H1 (cell line): ENCODE measurements around the gene CFAP92. TPM values are rescaled to one million over a fixed set of nuclear protein-coding genes. Genes with fewer than 3 reads are reported as not detected.

Experiments
- RAD21 ChIP-seq, 2 experiments: IDR thresholded peaks in 1 of 2; conservative IDR thresholded peaks in 1 of 2; 2 replicates each; pipeline ENCODE4 v1.6.1; 2011; ENCODE audit warnings: low read depth in 2 of 2, low read length in 2 of 2, improper control_type of control experiment in 1 of 2, inconsistent platforms in 1 of 2, mild to moderate bottlenecking in 1 of 2, moderate library complexity in 1 of 2
- SRF ChIP-seq: IDR thresholded peaks from 2 replicates; pipeline ENCODE4 v1.6.1; 2011; ENCODE audit warnings: mild to moderate bottlenecking, low read depth, low read length, moderate library complexity
- TAF7 ChIP-seq: optimal IDR thresholded peaks from 2 replicates; pipeline ENCODE3; 2011; ENCODE audit warnings: low read depth, mild to moderate bottlenecking, inconsistent platforms, low read length, moderate library complexity, borderline replicate concordance
- polyA plus RNA-seq, 7 experiments: library from polyadenylated mRNA; depleted of rRNA in 3 of 7; stranded (reverse) in 5 of 7; unstranded in 2 of 7; fragments of >200 nt in 5 of 7; fragments of 200-250 nt in 2 of 7; gene quantifications; 1 replicate in 5 of 7; 2 replicates in 1 of 7; 4 replicates in 1 of 7; pipeline versions ENCODE4 v1.2.1 to v1.2.3, GENCODE V29; 2011 to 2013; ENCODE audit warnings: missing spikeins in 2 of 7, mixed read lengths in 2 of 7
- total RNA-seq: library from RNA; stranded (reverse); fragmentation: NEBNext Ultra II Directional; extraction: Animal tissue kit (Norgen Biotek cat#: 25700); gene quantifications from 2 replicates; pipeline ENCODE4 v1.2.1, GENCODE V29; 2021

The CFAP92 gene
- total and polyA plus RNA-seq, 2 of the 8 experiments (the other 6 are each of a cell fraction or from before 2014, with no cell fraction given), result 0.77 to 2.0 TPM

DNA sequence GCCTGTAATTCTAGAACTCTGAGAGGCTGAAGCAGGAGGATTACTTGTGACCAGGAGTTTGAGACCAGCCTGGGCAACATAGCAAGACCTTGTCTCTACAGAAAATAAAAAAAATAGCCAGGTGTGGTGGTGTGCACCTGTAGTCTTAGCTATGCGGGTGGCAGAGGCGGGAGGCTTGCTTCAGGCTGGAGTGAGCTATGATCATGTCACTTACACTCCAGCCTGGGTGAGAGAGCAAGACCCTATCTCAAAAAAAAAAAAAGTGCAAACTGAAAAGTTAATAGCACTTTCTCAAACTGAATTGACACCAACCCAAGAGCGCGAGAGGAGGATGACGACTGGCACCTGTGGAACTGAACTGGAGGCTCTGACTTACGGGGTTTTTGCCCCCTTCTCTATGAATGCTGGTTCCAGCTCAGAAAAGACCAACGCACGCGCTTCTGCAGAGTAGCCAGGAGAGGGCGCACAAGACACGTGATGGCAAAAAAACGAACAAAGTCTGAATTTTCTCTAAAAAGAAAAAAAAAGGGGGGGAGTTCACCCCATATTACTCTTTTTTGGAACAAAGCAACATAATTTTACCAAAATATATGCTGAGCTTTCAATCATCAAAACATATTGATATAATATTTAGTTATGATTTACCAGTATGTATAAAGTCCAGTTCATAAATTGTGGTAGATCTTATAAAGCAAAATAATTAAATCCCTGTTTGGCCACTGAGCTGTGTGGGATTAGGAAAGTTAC lies 23.7 kb downstream of the CFAP92 start (continued):
- TF ChIP-seq TAF7 (no peak), RAD21 (IDR thresholded peaks at IDR 0.05 in 1 of 2, conservative IDR thresholded peaks at IDR 0.05 in 1 of 2; ENCODE audit: low read depth in 2 of 2, low read length in 2 of 2) (peak; percentile 92 to 95), SRF (no peak)
